ENCODE measurements around the gene DYSF.

- TF ChIP-seq EZH2 (IDR thresholded peaks at IDR 0.05) (no peak), POLR2AphosphoS5 (IDR thresholded peaks at IDR 0.05; ENCODE audit: borderline replicate concordance, low read depth, low read length) (no peak), FOXP2 (optimal IDR thresholded peaks at IDR 0.05; ENCODE audit: control extremely low read depth, extremely low read length, insufficient read depth) (no peak)
These were observed 106.7 kb downstream of the DYSF start for GRCh38 chr2:71559828-71560637.

Measured in SK-N-MC (cell line).